Astrocyte of the hippocampus (primary cell): Measurements from ENCODE around the gene MORN1.
A peak's percentile ranks its signal among the peaks of the same experiment; 100 is the strongest.

ENCODE experiments used
- DNase-seq: peaks from one replicate; pipeline ENCODE4 v3.0.0; 2011; ENCODE audit warnings: low read depth, low spot score

The MORN1 gene

DNA sequence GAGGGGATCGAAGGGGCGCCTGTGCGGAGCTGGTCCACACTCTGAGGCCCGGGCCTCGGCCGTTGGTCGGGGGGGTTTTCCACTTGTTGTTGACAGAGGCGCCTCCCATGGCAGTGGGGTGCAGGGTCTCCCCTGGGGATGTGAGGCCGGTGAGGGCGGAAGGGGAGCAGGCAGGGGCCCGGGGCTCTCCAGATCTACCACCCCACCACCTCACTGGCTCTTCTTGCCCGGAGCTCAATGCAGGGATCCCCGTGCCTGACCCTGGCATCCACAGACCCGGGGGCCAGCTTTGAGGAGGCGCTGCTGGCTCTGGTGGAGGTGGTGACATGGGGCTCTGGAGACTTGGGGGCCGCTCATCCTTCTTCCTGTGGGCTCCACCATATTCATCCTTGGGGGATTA is 28.1 kb upstream of the MORN1 start:
- no peak for DNase-seq

GRCh38 chr1:2418791-2419320 is 27.5 kb upstream of the MORN1 start:
- no peak for DNase-seq

DNA sequence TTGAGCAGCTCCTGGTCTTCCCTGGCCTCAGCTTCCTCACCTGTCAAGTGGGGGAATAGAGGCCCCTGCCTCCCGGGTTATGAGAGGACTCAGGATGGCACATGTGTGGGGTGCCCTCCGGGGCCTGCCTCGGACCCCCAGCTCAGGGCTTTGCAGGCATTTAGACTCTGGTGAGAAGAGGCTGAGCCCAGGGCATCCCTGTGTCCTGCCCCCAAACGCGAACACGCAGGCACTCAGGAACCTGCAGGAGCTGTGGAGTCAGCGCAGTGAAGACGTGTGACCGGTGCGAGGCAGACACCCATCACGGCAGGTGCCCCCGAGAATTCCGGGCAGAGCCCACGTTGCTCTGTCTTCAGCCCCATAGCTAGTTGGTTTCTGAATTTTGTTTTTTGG is 26.5 kb upstream of the MORN1 start:
- DNase-seq = no peak

GRCh38 chr1:2417083-2417832 is 25.9 kb upstream of the MORN1 start:
- no peak for DNase-seq

DNA sequence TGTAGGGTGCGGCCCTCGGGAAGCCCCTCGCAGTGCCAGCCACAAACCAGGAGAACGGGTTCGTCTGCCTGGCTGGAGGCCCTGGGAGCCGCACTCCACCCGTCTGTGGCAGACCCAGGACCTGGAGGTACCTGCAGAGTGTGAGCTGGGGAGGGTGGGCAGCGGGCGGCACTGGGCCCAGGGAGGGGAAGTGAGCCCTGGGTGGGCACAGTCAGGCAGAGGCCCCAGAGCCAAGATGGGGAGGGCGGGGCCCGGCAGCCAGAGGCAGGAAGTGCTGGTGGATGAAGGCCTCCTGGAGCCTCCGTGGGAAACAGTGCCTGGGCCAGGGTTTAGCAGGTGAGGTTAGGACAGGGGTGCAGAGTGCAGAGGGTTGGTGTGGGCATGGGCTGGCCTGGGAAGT is 25.0 kb upstream of the MORN1 start:
- no peak for DNase-seq

- DNase-seq = no peak
Measured at GRCh38 chr1:2415801-2416208, 24.5 kb upstream of the MORN1 start.

DNA sequence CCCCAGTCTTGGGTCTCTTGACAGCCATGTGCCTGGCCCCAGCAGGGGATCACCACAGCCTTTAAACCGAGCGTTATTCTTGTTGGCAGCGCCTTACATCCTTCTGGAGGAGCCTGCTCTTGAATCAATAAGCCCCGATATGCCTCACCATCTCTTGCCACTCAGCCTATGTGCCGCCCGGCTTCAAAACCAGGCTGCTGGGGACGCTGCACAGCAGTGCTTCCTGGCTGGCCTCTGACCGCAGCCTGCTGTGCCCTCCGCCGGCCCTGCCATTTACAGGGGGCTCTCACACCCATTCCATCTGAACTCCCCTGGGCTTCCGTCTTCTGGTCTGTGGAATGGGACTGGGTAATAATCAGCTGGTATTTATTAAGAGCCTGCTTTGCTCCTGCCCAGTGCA is 24.0 kb upstream of the MORN1 start:
- no peak for DNase-seq

DNA sequence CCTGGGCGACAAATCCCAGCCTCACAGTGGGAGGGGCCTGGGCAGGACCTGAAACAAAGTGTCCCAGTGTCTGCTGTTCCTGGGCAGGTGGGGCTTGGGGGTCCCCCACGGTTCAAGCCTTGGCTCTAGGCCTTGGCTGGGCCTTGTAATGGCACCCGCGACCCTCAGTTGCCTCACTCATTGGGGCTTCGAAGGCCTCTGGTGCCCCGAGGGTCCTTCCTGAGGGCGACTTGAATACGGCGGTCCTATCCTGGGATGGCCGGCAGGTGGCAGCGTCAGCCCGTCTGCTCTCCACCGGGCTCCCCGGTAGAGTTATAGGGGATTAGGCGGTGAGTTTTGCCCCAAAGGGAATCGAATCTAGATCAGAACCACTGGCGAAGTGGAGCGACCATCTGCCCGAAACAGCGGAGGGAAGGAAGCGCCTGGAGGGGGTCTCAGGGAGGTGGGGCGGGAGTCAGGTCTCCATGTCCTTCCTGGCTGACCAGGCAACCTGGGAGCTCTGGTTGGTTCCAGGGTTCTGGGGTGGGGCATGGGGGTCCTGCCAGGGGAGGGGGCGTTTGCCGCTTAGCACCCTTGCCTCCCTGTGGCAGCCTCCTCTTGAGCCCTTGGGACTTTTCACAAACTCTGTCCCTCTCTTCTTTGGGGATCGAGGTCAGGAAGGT is 23.1 kb upstream of the MORN1 start:
- peak; percentile 81 for DNase-seq

DNA sequence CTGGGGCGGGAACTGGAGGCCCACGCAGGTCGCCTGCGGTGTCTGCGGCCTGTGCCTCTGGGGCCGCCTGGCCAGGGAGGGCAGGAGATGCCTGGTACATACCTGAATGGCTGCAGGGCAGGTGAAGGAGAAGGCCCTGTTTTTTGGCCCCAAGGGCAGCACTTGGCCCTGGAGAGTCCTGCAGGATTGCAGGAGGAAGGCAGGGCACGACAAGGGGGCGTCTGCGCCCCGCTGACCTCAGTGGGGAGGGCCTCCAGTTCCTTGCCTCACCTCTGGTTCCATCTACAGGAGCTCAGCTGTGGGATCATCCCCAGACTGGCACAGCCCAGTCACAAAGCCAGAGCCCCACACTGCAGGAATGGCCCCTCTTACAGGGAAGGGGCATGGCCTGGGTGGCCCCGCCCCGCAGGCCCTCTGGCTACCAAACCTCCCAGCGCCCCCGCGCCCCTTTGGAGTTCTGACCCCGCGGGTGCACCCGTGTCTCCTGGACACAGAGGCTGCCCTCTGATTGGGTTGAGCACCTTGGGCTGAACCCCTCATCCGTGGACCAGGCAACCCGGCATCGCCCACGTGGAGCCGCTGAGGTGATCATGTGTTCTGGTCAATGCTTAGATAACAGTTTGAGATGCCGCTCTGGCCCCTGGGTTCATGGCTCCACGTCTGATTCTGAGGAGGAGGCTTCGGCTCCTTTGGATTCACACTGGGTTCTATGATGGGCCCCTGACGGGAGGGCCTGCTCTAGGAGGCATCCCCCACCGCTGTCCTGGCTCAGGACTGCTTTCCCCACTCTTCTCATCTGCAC is 22.3 kb upstream of the MORN1 start:
- no peak for DNase-seq

GRCh38 chr1:2412773-2413494 is 21.6 kb upstream of the MORN1 start:
- DNase-seq = no peak

DNA sequence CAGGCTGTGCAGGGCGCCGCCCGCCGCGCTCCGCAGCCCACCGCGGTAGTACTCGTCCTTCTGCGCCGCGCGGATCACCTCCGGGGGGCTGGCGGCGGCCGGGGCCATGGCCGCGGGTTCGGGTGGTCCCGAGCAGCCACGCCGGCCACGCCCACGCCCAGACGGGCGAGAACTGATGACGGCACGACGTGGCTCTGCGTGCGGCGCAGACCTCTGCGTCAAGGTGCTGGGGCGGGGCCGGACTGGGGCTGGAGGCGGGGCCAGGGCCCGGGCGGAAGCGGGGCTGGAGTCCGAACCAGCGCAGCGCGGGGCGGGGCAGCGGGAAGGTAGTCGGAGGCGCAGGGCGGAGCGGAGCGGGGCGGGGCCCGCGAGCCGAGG is 21.0 kb upstream of the MORN1 start, which contains the start of gene PEX10:
TSS of gene PEX10 (minus strand) at position 170 of the 378 bp plus-strand sequence. CDS start at position 108, 62 bp downstream.
- DNase-seq = peak; percentile 99

- no peak for DNase-seq
Measured at GRCh38 chr1:2411801-2412394, 20.5 kb upstream of the MORN1 start.

DNA sequence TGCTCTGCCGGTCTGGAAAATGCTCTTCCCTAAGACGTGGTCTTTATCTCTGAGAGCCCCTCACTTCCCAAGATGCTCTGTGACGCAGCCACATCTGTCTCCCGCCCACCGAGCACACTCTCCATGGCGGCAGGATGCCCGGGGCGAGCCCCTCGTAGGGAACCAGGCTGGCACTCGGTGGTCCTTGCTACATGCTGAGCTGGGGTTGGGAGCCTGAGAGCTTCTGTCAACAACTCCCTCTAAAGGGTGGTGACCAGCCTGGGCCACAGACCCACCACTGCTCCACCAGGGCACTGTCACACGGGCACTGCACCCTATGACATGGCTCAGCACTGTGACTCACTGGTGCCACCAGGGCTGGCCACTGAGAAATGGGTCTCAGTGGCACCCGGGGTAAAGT is 18.4 kb upstream of the MORN1 start:
- no peak for DNase-seq

DNA sequence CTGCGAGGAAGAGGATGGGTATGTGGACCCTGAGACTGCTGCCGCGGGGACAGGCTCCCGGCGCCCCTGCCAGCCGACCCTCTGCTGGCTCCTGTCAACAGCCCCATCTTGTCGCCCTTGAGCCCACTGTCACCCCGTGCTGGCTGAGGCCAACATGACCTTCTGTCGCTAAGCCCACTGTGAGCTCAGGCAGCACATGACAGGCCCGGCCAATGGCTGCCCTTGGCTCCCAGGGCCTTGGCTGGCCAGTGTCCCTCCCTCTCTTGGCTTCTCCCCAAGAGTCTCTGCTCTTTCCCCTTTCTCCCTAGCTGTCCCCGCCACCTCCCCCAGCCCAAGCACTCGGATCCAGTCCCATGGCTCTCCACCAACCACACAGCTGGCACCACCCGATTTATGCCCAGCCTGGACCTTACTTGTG is 17.5 kb upstream of the MORN1 start:
- DNase-seq = no peak

GRCh38 chr1:2408456-2408855 is 17.1 kb upstream of the MORN1 start:
- no peak for DNase-seq

GRCh38 chr1:2407991-2408275 is 16.6 kb upstream of the MORN1 start:
- no peak for DNase-seq

DNA sequence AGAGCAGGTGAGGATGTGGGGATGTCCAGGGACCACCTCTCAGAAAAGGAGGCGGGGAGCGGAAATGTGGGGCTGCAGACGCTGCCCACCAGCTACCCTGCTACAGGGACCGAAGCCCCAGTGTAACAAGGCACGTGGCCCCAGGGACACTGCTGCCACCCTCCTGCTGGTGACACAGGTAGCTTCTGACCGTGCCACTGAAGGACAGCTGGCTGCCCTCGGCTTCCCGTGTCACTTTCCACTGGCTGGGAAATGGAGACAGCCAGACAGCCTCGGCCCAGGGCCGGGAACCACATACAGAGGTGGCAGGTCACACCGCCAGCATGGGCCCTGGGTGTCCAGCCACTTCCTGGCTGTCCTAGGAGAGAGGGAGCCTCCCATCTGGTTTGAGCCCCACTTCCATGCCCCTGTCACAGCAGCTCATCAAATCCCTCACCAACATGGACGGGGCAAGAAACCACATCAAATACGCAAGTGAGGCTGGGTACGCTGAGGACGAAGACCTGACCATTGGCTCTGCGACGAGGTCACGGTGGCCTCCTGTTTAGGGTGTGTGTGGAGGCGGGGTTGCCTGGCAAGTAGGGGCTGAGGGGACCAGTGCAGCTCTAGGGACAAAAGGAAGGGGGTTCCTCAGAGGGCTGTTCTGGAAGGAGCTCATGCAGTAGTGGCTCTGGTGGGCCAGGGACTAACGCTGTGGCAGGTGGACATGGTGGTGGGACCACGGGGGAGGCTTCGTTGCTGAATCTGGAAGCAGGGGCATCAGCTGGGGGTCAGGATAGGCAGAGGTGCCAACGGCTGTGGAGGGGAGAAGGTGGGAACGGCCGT is 16.0 kb upstream of the MORN1 start:
- DNase-seq = no peak

DNA sequence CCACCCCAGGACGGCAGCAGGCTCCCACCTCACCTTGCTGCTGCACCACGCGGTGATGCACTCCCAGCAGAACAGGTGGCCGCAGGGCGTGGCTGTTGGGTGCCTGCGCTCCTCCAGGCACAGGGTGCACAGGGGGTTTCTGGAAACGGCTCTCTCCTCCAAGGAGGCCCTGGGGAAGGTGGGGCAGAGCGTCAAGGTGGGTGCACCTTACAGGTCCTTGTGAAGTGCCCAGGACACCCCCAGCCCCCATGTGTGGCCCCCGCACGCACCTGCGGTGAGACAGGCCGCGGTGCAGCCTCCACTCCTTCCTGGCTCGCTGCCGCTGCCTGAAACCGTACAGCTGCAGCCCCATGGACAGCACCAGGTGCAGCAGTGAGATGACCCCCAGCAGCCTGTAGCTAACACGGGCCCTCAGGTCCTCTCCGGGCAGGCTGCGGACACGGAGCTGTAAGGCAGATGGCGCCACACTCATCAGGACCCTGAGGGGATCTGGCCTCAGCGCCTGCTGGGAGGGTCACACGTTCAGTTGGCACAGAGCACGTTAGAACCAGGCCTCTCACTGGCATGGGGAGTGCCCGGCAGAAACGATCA is 15.2 kb upstream of the MORN1 start:
- no peak for DNase-seq

DNA sequence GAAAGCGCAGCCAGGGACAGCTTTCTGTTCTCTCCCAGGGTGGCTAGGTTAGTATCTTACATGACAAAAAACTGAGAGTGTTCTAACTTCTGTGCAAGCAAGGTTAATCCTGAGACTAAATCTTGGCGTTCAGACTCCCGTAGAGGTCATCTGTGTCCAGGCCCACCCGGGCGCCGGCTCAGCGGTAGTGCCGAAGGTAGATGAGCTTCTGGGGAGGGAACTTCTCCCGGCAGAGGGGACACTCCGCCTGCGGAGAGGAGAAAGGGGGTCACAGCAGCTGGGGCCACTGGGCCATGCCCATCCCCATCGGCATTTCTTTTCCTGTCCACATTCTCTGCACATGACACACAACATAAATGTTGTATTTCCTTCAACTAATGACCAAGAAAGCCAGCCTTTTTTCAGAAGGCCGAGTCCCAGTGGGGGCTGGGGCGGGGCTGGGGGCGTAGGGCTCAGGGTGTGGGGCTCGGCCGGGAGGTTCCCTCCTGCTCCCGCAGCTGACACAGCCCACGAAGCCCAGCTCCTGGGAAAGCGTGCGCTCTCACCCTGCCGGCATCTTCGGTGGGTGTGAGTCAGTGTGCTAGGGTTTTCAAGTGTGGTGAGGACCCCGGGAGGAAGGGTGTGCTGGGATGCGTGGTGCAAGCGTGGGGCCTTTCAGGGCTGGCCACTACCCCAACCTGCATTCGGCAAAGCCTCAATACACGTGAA is 14.4 kb upstream of the MORN1 start:
- peak; percentile 50 for DNase-seq
